ENCODE data around the gene PEX5L.

DNA sequence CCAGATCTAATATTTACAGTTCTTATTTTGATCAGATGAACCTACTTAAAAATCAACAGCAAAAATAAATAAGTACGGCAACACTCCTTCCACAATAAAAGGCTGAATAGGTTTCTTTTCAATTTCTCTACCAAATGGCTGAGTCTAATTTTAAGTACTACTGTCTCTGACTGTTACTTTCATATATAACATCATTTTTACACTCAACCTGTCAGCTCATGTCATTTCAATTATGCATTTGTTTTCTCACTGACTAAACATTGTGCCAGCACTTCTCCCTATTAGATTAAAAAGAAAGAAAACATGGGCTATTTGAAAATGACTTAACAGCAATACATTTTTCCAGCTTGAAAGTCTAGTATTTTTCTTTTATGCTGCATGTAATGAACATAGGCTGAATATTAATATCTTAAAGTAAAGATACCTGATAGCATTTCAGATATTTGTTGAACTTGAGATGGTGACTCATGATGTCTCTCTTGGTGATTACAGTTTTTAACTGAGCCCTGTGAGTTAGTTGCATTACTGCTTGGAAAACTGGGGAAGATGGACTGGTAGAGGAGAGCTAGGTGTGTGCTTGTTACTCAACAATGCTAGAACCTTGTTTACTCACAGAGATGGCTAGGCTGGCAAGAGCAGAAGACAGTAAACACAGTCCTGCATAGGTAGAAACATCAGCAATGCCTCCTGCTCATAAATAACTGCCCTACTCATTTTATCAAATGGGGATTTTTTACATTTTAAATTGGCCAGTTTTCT is 73.9 kb downstream of the PEX5L start:
- TF ChIP-seq RAD21 (IDR thresholded peaks at IDR 0.05; ENCODE audit: low read depth) (no peak), TCF12 (IDR thresholded peaks at IDR 0.05; ENCODE audit: low read depth) (no peak), YY1 (IDR thresholded peaks at IDR 0.05; ENCODE audit: low read depth) (no peak), TEAD4 (IDR thresholded peaks at IDR 0.05) (no peak), EP300 (IDR thresholded peaks at IDR 0.05; ENCODE audit: borderline replicate concordance) (no peak), CEBPB (IDR thresholded peaks at IDR 0.05) (no peak), EGR1 (IDR thresholded peaks at IDR 0.05) (no peak), CREB1 (IDR thresholded peaks at IDR 0.05; ENCODE audit: low read depth) (no peak), TAF1 (IDR thresholded peaks at IDR 0.05; ENCODE audit: low read depth) (no peak), FOXM1 (IDR thresholded peaks at IDR 0.05; ENCODE audit: borderline replicate concordance, low read depth) (no peak), NFIC (IDR thresholded peaks at IDR 0.05) (no peak)
- TF ChIP-seq, protein P1, sequence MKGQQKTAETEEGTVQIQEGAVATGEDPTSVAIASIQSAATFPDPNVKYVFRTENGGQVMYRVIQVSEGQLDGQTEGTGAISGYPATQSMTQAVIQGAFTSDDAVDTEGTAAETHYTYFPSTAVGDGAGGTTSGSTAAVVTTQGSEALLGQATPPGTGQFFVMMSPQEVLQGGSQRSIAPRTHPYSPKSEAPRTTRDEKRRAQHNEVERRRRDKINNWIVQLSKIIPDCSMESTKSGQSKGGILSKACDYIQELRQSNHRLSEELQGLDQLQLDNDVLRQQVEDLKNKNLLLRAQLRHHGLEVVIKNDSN (IDR thresholded peaks at IDR 0.05): no peak
- TF ChIP-seq, protein P2, sequence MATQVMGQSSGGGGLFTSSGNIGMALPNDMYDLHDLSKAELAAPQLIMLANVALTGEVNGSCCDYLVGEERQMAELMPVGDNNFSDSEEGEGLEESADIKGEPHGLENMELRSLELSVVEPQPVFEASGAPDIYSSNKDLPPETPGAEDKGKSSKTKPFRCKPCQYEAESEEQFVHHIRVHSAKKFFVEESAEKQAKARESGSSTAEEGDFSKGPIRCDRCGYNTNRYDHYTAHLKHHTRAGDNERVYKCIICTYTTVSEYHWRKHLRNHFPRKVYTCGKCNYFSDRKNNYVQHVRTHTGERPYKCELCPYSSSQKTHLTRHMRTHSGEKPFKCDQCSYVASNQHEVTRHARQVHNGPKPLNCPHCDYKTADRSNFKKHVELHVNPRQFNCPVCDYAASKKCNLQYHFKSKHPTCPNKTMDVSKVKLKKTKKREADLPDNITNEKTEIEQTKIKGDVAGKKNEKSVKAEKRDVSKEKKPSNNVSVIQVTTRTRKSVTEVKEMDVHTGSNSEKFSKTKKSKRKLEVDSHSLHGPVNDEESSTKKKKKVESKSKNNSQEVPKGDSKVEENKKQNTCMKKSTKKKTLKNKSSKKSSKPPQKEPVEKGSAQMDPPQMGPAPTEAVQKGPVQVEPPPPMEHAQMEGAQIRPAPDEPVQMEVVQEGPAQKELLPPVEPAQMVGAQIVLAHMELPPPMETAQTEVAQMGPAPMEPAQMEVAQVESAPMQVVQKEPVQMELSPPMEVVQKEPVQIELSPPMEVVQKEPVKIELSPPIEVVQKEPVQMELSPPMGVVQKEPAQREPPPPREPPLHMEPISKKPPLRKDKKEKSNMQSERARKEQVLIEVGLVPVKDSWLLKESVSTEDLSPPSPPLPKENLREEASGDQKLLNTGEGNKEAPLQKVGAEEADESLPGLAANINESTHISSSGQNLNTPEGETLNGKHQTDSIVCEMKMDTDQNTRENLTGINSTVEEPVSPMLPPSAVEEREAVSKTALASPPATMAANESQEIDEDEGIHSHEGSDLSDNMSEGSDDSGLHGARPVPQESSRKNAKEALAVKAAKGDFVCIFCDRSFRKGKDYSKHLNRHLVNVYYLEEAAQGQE (IDR thresholded peaks at IDR 0.05; ENCODE audit: low read depth): no peak
- TF ChIP-seq, protein P3, sequence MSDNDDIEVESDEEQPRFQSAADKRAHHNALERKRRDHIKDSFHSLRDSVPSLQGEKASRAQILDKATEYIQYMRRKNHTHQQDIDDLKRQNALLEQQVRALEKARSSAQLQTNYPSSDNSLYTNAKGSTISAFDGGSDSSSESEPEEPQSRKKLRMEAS (IDR thresholded peaks at IDR 0.05): no peak
